Measurements from ENCODE around the gene MYO5B. TPM values are rescaled to one million over a fixed set of nuclear protein-coding genes. Genes with fewer than 3 reads are reported as not detected.

MYO5B gene
- polyA plus RNA-seq, 1 donor (not counting 4 experiments of a cell fraction or from before 2014, with no cell fraction given): 6.8 TPM

GRCh38 chr18:49933530-49934128, 261.3 kb downstream of the MYO5B start:
- Histone ChIP-seq H3K9me3 (ENCODE audit: control insufficient read depth, low read depth, low read length) (no peaks in the 10 kb centered on the region), H2AFZ (ENCODE audit: control insufficient read depth, low read length) (no peak overlapping the region), H3K9ac (ENCODE audit: control insufficient read depth, extremely low read depth, insufficient read depth, low read length) (no peak overlapping the region), H3K36me3 (ENCODE audit: control insufficient read depth in 2 of 2, extremely low read depth in 1 of 2, insufficient read depth in 2 of 2, low read length in 2 of 2) (no peaks in the 10 kb centered on the region), H3K4me2 (ENCODE audit: control insufficient read depth, extremely low read depth, insufficient read depth, low read depth, low read length) (no peak overlapping the region), H3K4me1 (ENCODE audit: control insufficient read depth, extremely low read depth, insufficient read depth, low read length) (no peaks in the 10 kb centered on the region), H3K79me2 (ENCODE audit: control insufficient read depth, insufficient read depth, low read length) (no peaks in the 10 kb centered on the region), H3K27me3 (ENCODE audit: control insufficient read depth, extremely low read depth, insufficient read depth, low read length) (no peaks in the 10 kb centered on the region), H4K20me1 (ENCODE audit: control insufficient read depth, extremely low read depth, insufficient read depth, low read length) (no peaks in the 10 kb centered on the region), H3K27ac (ENCODE audit: control insufficient read depth, insufficient read depth, low read length) (no peak overlapping the region), H3K4me3 (ENCODE audit: control insufficient read depth in 2 of 3, extremely low read depth in 1 of 3, insufficient read depth in 2 of 3, low read depth in 1 of 3, low read length in 3 of 3) (no peak overlapping the region), H3K9me1 (ENCODE audit: control insufficient read depth, extremely low read depth, insufficient read depth, low read length) (no peaks in the 10 kb centered on the region)
- FAIRE-seq: no peak
- no peak for DNase-seq (ENCODE audit: low read depth, low spot score)
- dilution Hi-C loops (cut with MboI; ENCODE audit: extremely low pct_ligation_motif_present, low sequenced_read_pairs): no loop called here
- TF ChIP-seq CTCF (optimal IDR thresholded peaks at IDR 0.05 in 1 of 3, IDR thresholded peaks at IDR 0.05 in 1 of 3, conservative IDR thresholded peaks at IDR 0.05 in 1 of 3; ENCODE audit: extremely low read depth in 1 of 3, insufficient read depth in 2 of 3, low read length in 3 of 3) (no peak), EZH2 (IDR thresholded peaks at IDR 0.05; ENCODE audit: low read length) (no peak)

- Histone ChIP-seq H3K4me3 (ENCODE audit: control insufficient read depth in 2 of 3, extremely low read depth in 1 of 3, insufficient read depth in 2 of 3, low read depth in 1 of 3, low read length in 3 of 3) (no peak overlapping the region), H4K20me1 (ENCODE audit: control insufficient read depth, extremely low read depth, insufficient read depth, low read length) (no peaks in the 10 kb centered on the region), H3K79me2 (ENCODE audit: control insufficient read depth, insufficient read depth, low read length) (no peaks in the 10 kb centered on the region), H3K4me1 (ENCODE audit: control insufficient read depth, extremely low read depth, insufficient read depth, low read length) (no peaks in the 10 kb centered on the region), H3K36me3 (ENCODE audit: control insufficient read depth in 2 of 2, extremely low read depth in 1 of 2, insufficient read depth in 2 of 2, low read length in 2 of 2) (no peaks in the 10 kb centered on the region), H3K27ac (ENCODE audit: control insufficient read depth, insufficient read depth, low read length) (no peak overlapping the region), H2AFZ (ENCODE audit: control insufficient read depth, low read length) (no peak overlapping the region), H3K9me3 (ENCODE audit: control insufficient read depth, low read depth, low read length) (no peaks in the 10 kb centered on the region), H3K9me1 (ENCODE audit: control insufficient read depth, extremely low read depth, insufficient read depth, low read length) (no peaks in the 10 kb centered on the region), H3K27me3 (ENCODE audit: control insufficient read depth, extremely low read depth, insufficient read depth, low read length) (no peaks in the 10 kb centered on the region), H3K4me2 (ENCODE audit: control insufficient read depth, extremely low read depth, insufficient read depth, low read depth, low read length) (no peak overlapping the region), H3K9ac (ENCODE audit: control insufficient read depth, extremely low read depth, insufficient read depth, low read length) (no peak overlapping the region)
- DNase-seq (ENCODE audit: low read depth, low spot score): no peak
- no peak for TF ChIP-seq EZH2 (IDR thresholded peaks at IDR 0.05; ENCODE audit: low read length)
- TF ChIP-seq CTCF (optimal IDR thresholded peaks at IDR 0.05 in 1 of 3, IDR thresholded peaks at IDR 0.05 in 1 of 3, conservative IDR thresholded peaks at IDR 0.05 in 1 of 3; ENCODE audit: extremely low read depth in 1 of 3, insufficient read depth in 2 of 3, low read length in 3 of 3): no peak
- no peak for FAIRE-seq
- dilution Hi-C loops (cut with MboI; ENCODE audit: extremely low pct_ligation_motif_present, low sequenced_read_pairs): no loop called here
Observed at GRCh38 chr18:49931760-49932159, 263.2 kb downstream of the MYO5B start.

Measured in keratinocyte (primary cell).